Measurements from ENCODE around the gene GPR132. TPM values are rescaled to one million over a fixed set of nuclear protein-coding genes. Genes with fewer than 3 reads are reported as not detected.

GPR132 gene
- total RNA-seq, 1 experiment from 2014 or later, result 1.4 TPM

DNA sequence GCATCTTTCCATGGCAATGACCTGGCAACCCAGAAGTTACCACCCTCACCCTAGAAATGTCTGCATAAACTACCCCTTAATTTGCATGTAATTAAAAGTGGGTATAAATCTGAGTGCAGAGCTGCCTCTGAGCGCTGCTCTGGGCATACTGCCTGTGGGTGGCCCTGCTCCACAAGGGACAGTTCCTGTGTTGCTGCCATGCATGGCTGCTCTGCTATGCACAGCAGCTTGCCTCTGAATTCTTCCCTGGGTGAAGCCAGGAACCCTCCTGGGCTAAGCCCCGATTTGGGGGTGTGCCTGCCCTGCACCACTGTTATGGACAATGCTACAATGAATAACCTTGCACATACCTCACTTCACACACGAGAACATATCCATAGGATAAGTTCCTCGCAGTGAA, 35.7 kb upstream of the GPR132 start:
- H3K27ac Mint-ChIP-seq (ENCODE audit: unreplicated experiment), result no peak overlapping the region
- CTCF ChIA-PET, result no interaction called here
- intact Hi-C loops (cut with micrococcal nuclease; ENCODE audit: unreplicated experiment), result no loop called here
- no TSS peak for BruUV-seq (replicated peaks)
- no peak for DNase-seq
- peaks cover 42% of the 10 kb centered on the region for H3K27me3 Mint-ChIP-seq (ENCODE audit: unreplicated experiment)
- H3K36me3 Mint-ChIP-seq (ENCODE audit: insufficient read depth, unreplicated experiment), result no peaks in the 10 kb centered on the region
- TF ChIP-seq, protein P1, sequence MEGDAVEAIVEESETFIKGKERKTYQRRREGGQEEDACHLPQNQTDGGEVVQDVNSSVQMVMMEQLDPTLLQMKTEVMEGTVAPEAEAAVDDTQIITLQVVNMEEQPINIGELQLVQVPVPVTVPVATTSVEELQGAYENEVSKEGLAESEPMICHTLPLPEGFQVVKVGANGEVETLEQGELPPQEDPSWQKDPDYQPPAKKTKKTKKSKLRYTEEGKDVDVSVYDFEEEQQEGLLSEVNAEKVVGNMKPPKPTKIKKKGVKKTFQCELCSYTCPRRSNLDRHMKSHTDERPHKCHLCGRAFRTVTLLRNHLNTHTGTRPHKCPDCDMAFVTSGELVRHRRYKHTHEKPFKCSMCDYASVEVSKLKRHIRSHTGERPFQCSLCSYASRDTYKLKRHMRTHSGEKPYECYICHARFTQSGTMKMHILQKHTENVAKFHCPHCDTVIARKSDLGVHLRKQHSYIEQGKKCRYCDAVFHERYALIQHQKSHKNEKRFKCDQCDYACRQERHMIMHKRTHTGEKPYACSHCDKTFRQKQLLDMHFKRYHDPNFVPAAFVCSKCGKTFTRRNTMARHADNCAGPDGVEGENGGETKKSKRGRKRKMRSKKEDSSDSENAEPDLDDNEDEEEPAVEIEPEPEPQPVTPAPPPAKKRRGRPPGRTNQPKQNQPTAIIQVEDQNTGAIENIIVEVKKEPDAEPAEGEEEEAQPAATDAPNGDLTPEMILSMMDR (IDR thresholded peaks at IDR 0.05; ENCODE audit: unreplicated experiment), result no peak
- H3K4me3 Mint-ChIP-seq (ENCODE audit: low read depth, unreplicated experiment), result no peak overlapping the region
- peaks cover 3% of the 10 kb centered on the region for H3K9me3 Mint-ChIP-seq (ENCODE audit: low read depth, unreplicated experiment)
- H3K4me1 Mint-ChIP-seq (ENCODE audit: low read depth, unreplicated experiment), result no peaks in the 10 kb centered on the region

DNA sequence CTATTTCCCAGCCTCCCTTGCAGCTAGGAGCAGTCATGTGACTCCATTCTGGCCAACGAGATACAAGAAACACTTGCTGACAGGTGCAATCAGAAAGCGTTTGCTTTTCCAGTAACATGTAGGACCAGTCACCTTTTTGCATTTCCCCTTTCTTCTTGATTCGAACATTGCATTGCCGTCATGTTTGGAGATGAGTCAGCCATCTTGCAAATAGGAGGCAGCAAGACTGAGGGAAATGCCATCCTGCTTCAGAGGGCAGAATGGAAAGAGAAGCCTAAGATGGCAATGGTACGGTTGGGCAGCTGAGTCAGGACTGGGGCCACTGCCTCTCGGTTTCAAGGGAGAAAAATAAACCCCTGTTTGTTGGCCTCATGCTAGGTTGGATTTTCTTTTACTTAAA, 34.5 kb upstream of the GPR132 start:
- H3K9me3 Mint-ChIP-seq (ENCODE audit: low read depth, unreplicated experiment), result peaks cover 3% of the 10 kb centered on the region

DNA sequence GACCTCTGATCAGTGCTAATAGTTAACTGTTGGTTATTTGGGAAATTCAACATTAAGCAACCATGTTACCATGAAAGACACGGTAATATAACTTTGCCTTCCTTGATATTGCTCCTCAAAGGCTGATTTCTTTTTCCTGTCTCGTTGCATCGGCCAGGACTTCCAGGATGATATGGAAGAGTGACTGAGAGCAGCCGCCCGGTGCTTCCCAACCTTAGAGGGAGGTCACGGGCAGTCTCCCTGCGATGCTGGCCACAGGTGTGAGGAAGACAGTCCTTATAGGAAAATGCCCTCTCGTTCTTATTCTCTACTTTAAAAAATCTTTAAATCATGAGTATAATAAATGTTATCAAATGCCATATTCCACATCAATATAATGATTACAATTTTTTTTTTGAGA, 33.1 kb upstream of the GPR132 start:
- intact Hi-C loops (cut with micrococcal nuclease; ENCODE audit: unreplicated experiment), result loop anchor here (10.0 kb wide), 1 partner anchor 256 kb away; no protein-coding TSS in a partner anchor
- no peak for DNase-seq
- Mint-ChIP-seq H3K36me3 (ENCODE audit: insufficient read depth, unreplicated experiment) (peaks cover 12% of the 10 kb centered on the region), H3K4me3 (ENCODE audit: low read depth, unreplicated experiment) (no peak overlapping the region), H3K4me1 (ENCODE audit: low read depth, unreplicated experiment) (no peaks in the 10 kb centered on the region), H3K27ac (ENCODE audit: unreplicated experiment) (no peak overlapping the region), H3K27me3 (ENCODE audit: unreplicated experiment) (peaks cover 30% of the 10 kb centered on the region), H3K9me3 (ENCODE audit: low read depth, unreplicated experiment) (peaks cover 3% of the 10 kb centered on the region)
- CTCF ChIA-PET, result no interaction called here
- no TSS peak for BruUV-seq (replicated peaks)
- TF ChIP-seq, protein P1 (IDR thresholded peaks at IDR 0.05; ENCODE audit: unreplicated experiment), result no peak

More for the DNA sequence above, 34.5 kb upstream of the GPR132 start:
- Mint-ChIP-seq H3K4me3 (ENCODE audit: low read depth, unreplicated experiment) (no peak overlapping the region), H3K27me3 (ENCODE audit: unreplicated experiment) (peaks cover 45% of the 10 kb centered on the region), H3K36me3 (ENCODE audit: insufficient read depth, unreplicated experiment) (no peaks in the 10 kb centered on the region), H3K27ac (ENCODE audit: unreplicated experiment) (no peak overlapping the region), H3K4me1 (ENCODE audit: low read depth, unreplicated experiment) (no peaks in the 10 kb centered on the region)
- no TSS peak for BruUV-seq (replicated peaks)
- intact Hi-C loops (cut with micrococcal nuclease; ENCODE audit: unreplicated experiment), result loop anchor here (10.0 kb wide), 1 partner anchor 255 kb away; no protein-coding TSS in a partner anchor
- TF ChIP-seq, protein P1 (IDR thresholded peaks at IDR 0.05; ENCODE audit: unreplicated experiment), result no peak
- CTCF ChIA-PET, result no interaction called here
- no peak for DNase-seq

DNA sequence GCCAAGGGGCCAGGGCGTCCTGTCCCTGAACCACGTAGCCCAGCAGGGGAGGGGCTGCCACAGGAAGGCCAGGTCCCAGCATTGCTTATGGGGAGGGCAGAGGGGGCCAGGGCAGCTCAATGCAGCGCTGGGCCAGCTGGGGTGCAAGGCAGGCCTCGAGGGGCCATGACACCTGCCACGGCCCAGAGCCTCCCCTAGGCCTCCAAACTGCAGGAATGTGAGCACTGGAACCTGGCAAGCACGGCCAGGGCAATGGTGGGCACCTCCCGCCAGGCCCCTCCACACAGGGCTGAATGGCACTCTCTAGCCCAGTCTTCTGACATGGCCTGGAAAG, 32.5 kb upstream of the GPR132 start:
- BruUV-seq (replicated peaks), result no TSS peak

More for the DNA sequence above, 32.5 kb upstream of the GPR132 start:
- Mint-ChIP-seq H3K4me1 (ENCODE audit: low read depth, unreplicated experiment) (peaks cover 2% of the 10 kb centered on the region), H3K36me3 (ENCODE audit: insufficient read depth, unreplicated experiment) (peaks cover 16% of the 10 kb centered on the region), H3K9me3 (ENCODE audit: low read depth, unreplicated experiment) (peaks cover 3% of the 10 kb centered on the region), H3K27ac (ENCODE audit: unreplicated experiment) (no peak overlapping the region), H3K27me3 (ENCODE audit: unreplicated experiment) (peaks cover 25% of the 10 kb centered on the region), H3K4me3 (ENCODE audit: low read depth, unreplicated experiment) (no peak overlapping the region)
- intact Hi-C loops (cut with micrococcal nuclease; ENCODE audit: unreplicated experiment), result loop anchor here (10.0 kb wide), 1 partner anchor 257 kb away; no protein-coding TSS in a partner anchor
- CTCF ChIA-PET, result no interaction called here
- no peak for DNase-seq
- TF ChIP-seq, protein P1 (IDR thresholded peaks at IDR 0.05; ENCODE audit: unreplicated experiment), result no peak
